Measurements from ENCODE around the gene LSM2. TPM values are rescaled to one million over a fixed set of nuclear protein-coding genes. Genes with fewer than 3 reads are reported as not detected.

Gene LSM2
- total and polyA plus RNA-seq, 9 of the 15 experiments (the other 6 are each of a cell fraction or from before 2014, with no cell fraction given) = 154 to 407 (median 223) TPM

- no peak for TF ChIP-seq ADNP (tag; IDR thresholded peaks at IDR 0.05)
- TF ChIP-seq ZNF212 (CRISPR knock-in tag; IDR thresholded peaks at IDR 0.05) = 0 out of 2 replicates have a peak, but pooled peaks have one; percentile 80
- TF ChIP-seq ZNF23 (CRISPR knock-in tag; IDR thresholded peaks at IDR 0.05) = no peak
- no peak for TF ChIP-seq CHAMP1 (IDR thresholded peaks at IDR 0.05)
- TF ChIP-seq MITF (IDR thresholded peaks at IDR 0.05) = 0 out of 2 replicates have a peak, but pooled peaks have one; percentile 32
- 0 out of 2 replicates have a peak, but pooled peaks have one; percentile 64 for TF ChIP-seq MIER1 (IDR thresholded peaks at IDR 0.05; ENCODE audit: low read depth)
- TF ChIP-seq, protein P1, sequence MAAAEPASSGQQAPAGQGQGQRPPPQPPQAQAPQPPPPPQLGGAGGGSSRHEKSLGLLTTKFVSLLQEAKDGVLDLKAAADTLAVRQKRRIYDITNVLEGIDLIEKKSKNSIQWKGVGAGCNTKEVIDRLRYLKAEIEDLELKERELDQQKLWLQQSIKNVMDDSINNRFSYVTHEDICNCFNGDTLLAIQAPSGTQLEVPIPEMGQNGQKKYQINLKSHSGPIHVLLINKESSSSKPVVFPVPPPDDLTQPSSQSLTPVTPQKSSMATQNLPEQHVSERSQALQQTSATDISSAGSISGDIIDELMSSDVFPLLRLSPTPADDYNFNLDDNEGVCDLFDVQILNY (CRISPR knock-in tag; IDR thresholded peaks at IDR 0.05) = peak; percentile 76; the same call in 1 of the 2 replicates
- no peak for TF ChIP-seq NFIX (CRISPR knock-in tag; IDR thresholded peaks at IDR 0.05; ENCODE audit: low read depth)
- TF ChIP-seq, protein P2, sequence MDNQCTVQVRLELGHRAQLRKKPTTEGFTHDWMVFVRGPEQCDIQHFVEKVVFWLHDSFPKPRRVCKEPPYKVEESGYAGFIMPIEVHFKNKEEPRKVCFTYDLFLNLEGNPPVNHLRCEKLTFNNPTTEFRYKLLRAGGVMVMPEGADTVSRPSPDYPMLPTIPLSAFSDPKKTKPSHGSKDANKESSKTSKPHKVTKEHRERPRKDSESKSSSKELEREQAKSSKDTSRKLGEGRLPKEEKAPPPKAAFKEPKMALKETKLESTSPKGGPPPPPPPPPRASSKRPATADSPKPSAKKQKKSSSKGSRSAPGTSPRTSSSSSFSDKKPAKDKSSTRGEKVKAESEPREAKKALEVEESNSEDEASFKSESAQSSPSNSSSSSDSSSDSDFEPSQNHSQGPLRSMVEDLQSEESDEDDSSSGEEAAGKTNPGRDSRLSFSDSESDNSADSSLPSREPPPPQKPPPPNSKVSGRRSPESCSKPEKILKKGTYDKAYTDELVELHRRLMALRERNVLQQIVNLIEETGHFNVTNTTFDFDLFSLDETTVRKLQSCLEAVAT (IDR thresholded peaks at IDR 0.05) = peak; percentile 97 to 98
- TF ChIP-seq FOSL1 (tag; conservative IDR thresholded peaks at IDR 0.05) = 0 out of 2 replicates have a peak, but pooled peaks have one; percentile 39
- no peak for TF ChIP-seq ZNF778 (CRISPR knock-in tag; IDR thresholded peaks at IDR 0.05)
- peak; percentile 85 for TF ChIP-seq BCOR (IDR thresholded peaks at IDR 0.05)
- TF ChIP-seq, protein P3, sequence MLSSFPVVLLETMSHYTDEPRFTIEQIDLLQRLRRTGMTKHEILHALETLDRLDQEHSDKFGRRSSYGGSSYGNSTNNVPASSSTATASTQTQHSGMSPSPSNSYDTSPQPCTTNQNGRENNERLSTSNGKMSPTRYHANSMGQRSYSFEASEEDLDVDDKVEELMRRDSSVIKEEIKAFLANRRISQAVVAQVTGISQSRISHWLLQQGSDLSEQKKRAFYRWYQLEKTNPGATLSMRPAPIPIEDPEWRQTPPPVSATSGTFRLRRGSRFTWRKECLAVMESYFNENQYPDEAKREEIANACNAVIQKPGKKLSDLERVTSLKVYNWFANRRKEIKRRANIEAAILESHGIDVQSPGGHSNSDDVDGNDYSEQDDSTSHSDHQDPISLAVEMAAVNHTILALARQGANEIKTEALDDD (IDR thresholded peaks at IDR 0.05) = no peak
- no peak for TF ChIP-seq PYGO2 (tag; IDR thresholded peaks at IDR 0.05)
- no peak for TF ChIP-seq ZNF282 (CRISPR knock-in tag; IDR thresholded peaks at IDR 0.05)
- TF ChIP-seq HOMEZ (CRISPR knock-in tag; IDR thresholded peaks at IDR 0.05) = no peak
- no peak for TF ChIP-seq ATF1 (CRISPR knock-in tag; IDR thresholded peaks at IDR 0.05)
- TF ChIP-seq ATF1 (tag; IDR thresholded peaks at IDR 0.05) = peak; percentile 74
- TF ChIP-seq CREB1 (IDR thresholded peaks at IDR 0.05) = peak; percentile 39; the same call in 1 of the 2 replicates
- TF ChIP-seq CREB1 (CRISPR knock-in tag; IDR thresholded peaks at IDR 0.05) = peak; percentile 73; the same call in 1 of the 2 replicates
Measured at GRCh38 chr6:31815025-31815838, 8.5 kb upstream of the LSM2 start, which contains the start of the genes HSPA1A and HSPA1L (continued).
